ENCODE data around the gene IFNE. TPM values are rescaled to one million over a fixed set of nuclear protein-coding genes. Genes with fewer than 3 reads are reported as not detected.
"Not testable (repeated sequence)": the region's sequence is repeated elsewhere in the genome, so short reads cannot be mapped to it uniquely, and the experiment has no call there.

The IFNE gene
- total and polyA plus RNA-seq, 2 donors (not counting 1 experiment from before 2014, with no cell fraction given), result 0.15 to 6.6 TPM

- H3K9ac ChIP-seq (ENCODE audit: insufficient read depth, low read length), result no peak overlapping the region
- no peak overlapping the region for H3K4me3 ChIP-seq (replicated peaks in 1 of 4; ENCODE audit: control extremely low read depth in 1 of 4, insufficient read depth in 1 of 4, low read depth in 3 of 4, low read length in 4 of 4)
- no peaks in the 10 kb centered on the region for H3K79me2 ChIP-seq (ENCODE audit: control insufficient read depth, insufficient read depth, low read length)
- no peak overlapping the region for H2AFZ ChIP-seq (ENCODE audit: low read length)
- H3K27ac ChIP-seq (ENCODE audit: insufficient read depth, low read length), result no peak overlapping the region
- no peaks in the 10 kb centered on the region for H3K4me1 ChIP-seq (ENCODE audit: control insufficient read depth, extremely low read depth, insufficient read depth, low read length)
- H3K27me3 ChIP-seq (ENCODE audit: control insufficient read depth, insufficient read depth, low read length), result no peaks in the 10 kb centered on the region
- H3K9me3 ChIP-seq (ENCODE audit: control insufficient read depth, insufficient read depth, low read depth, low read length), result no peaks in the 10 kb centered on the region
- no peak overlapping the region for H3K4me2 ChIP-seq (ENCODE audit: extremely low read depth, insufficient read depth, low read length)
- TF ChIP-seq CTCF (conservative IDR thresholded peaks at IDR 0.05 in 1 of 2, IDR thresholded peaks at IDR 0.05 in 1 of 2; ENCODE audit: low read depth in 1 of 2, low read length in 2 of 2) (no peak), EZH2 (IDR thresholded peaks at IDR 0.05; ENCODE audit: low read length, missing control alignments) (no peak)
- no peaks in the 10 kb centered on the region for H4K20me1 ChIP-seq (ENCODE audit: control insufficient read depth, extremely low read depth, insufficient read depth, low read length)
- no peak for DNase-seq (ENCODE audit: low read depth in 2 of 2)
- no peaks in the 10 kb centered on the region for H3K36me3 ChIP-seq (ENCODE audit: control insufficient read depth, insufficient read depth, low read length)
Observed at GRCh38 chr9:21443849-21444625, 38.1 kb downstream of the IFNE start.

GRCh38 chr9:21440139-21440538 is 42.0 kb downstream of the IFNE start, which contains the start of gene IFNA1:
IFNA1 (plus strand) TSS chr9:21440439; CDS start chr9:21440508, 69 bp downstream.
- Histone ChIP-seq H3K79me2 (ENCODE audit: control insufficient read depth, insufficient read depth, low read length) (no peaks in the 10 kb centered on the region), H3K27me3 (ENCODE audit: control insufficient read depth, insufficient read depth, low read length) (no peaks in the 10 kb centered on the region), H3K9ac (ENCODE audit: insufficient read depth, low read length) (no peak within 1 kb of the TSS), H3K4me1 (ENCODE audit: control insufficient read depth, extremely low read depth, insufficient read depth, low read length) (no peaks in the 10 kb centered on the region), H2AFZ (ENCODE audit: low read length) (no peak within 1 kb of the TSS), H3K27ac (ENCODE audit: insufficient read depth, low read length) (no peak within 1 kb of the TSS), H3K9me3 (ENCODE audit: control insufficient read depth, insufficient read depth, low read depth, low read length) (no peaks in the 10 kb centered on the region), H3K4me3 (replicated peaks in 1 of 4; ENCODE audit: control extremely low read depth in 1 of 4, insufficient read depth in 1 of 4, low read depth in 3 of 4, low read length in 4 of 4) (no peak within 1 kb of the TSS), H3K36me3 (ENCODE audit: control insufficient read depth, insufficient read depth, low read length) (no peaks in the 10 kb centered on the region), H3K4me2 (ENCODE audit: extremely low read depth, insufficient read depth, low read length) (no peak within 1 kb of the TSS), H4K20me1 (ENCODE audit: control insufficient read depth, extremely low read depth, insufficient read depth, low read length) (no peaks in the 10 kb centered on the region)
- no peak for DNase-seq (ENCODE audit: low read depth in 2 of 2)
- TF ChIP-seq CTCF (conservative IDR thresholded peaks at IDR 0.05 in 1 of 2, IDR thresholded peaks at IDR 0.05 in 1 of 2; ENCODE audit: low read depth in 1 of 2, low read length in 2 of 2) (no peak), EZH2 (IDR thresholded peaks at IDR 0.05; ENCODE audit: low read length, missing control alignments) (no peak)

GRCh38 chr9:21435015-21435383 is 47.1 kb downstream of the IFNE start:
- H3K27me3 ChIP-seq (ENCODE audit: control insufficient read depth, insufficient read depth, low read length); H3K27ac ChIP-seq (ENCODE audit: insufficient read depth, low read length); H3K4me1 ChIP-seq (ENCODE audit: control insufficient read depth, extremely low read depth, insufficient read depth, low read length); H4K20me1 ChIP-seq (ENCODE audit: control insufficient read depth, extremely low read depth, insufficient read depth, low read length); H3K79me2 ChIP-seq (ENCODE audit: control insufficient read depth, insufficient read depth, low read length); H3K4me3 ChIP-seq (replicated peaks in 1 of 4; ENCODE audit: control extremely low read depth in 1 of 4, insufficient read depth in 1 of 4, low read depth in 3 of 4, low read length in 4 of 4); DNase-seq (ENCODE audit: low read depth in 2 of 2); H3K36me3 ChIP-seq (ENCODE audit: control insufficient read depth, insufficient read depth, low read length); H3K4me2 ChIP-seq (ENCODE audit: extremely low read depth, insufficient read depth, low read length); H3K9me3 ChIP-seq (ENCODE audit: control insufficient read depth, insufficient read depth, low read depth, low read length); H3K9ac ChIP-seq (ENCODE audit: insufficient read depth, low read length); H2AFZ ChIP-seq (ENCODE audit: low read length): not testable (repeated sequence)

All from fibroblast of lung (primary cell).